B cell (primary cell): ENCODE data around the gene ACOXL. TPM values are rescaled to one million over a fixed set of nuclear protein-coding genes. Genes with fewer than 3 reads are reported as not detected.

Source experiments
- ATAC-seq: fragments of 200-7000 bp; cut with Tn5 transposase; one replicate; pipeline ENCODE4 v1.10.0; 2021; ENCODE audit warnings: low read depth, mild to moderate bottlenecking, moderate number of reproducible peaks, moderate library complexity
- CTCF ChIA-PET: fragments of 350-600 bp; sonication (Branson Sonifier 250); formaldehyde crosslinking; loops from one replicate; lab custom pipeline; 2021; ENCODE audit warnings: antibody characterized with exemption, inconsistent platforms; lab: Charles Lee
- POLR2A ChIA-PET: fragments of 350-600 bp; sonication (Branson Sonifier 250); formaldehyde crosslinking; loops from one replicate; lab custom pipeline; 2021; ENCODE audit warnings: antibody characterized with exemption; lab: Charles Lee
- DNase-seq: peaks from one replicate; pipeline ENCODE4 v3.0.0; 2013
- H2AFZ ChIP-seq: 2 replicates; pipeline ENCODE4 v1.6.1; 2012; ENCODE audit warnings: mild to moderate bottlenecking, low read depth, low read length; ENCODE audit not compliant: insufficient read depth, poor library complexity, severe bottlenecking
- H3K27ac ChIP-seq, 2 donors: 1 replicate in 1 of 2; 2 replicates in 1 of 2; pipeline ENCODE4 v1.5.1; 2012 to 2013; ENCODE audit warnings: low read length in 2 of 2, mild to moderate bottlenecking in 2 of 2, moderate library complexity in 1 of 2
- H3K27me3 ChIP-seq, 4 experiments: fragments of 200-600 bp in 1 of 4; sonication (generic) in 1 of 4; replicated peaks in 1 of 4; 1 replicate in 2 of 4; 2 replicates in 2 of 4; pipeline versions ENCODE4 v1.6.1 to v1.7.0; 2013 to 2016; ENCODE audit warnings: low read length in 3 of 4, mild to moderate bottlenecking in 2 of 4, mixed read lengths in 1 of 4, moderate library complexity in 1 of 4; ENCODE audit not compliant: insufficient read depth in 4 of 4, control insufficient read depth in 3 of 4; ENCODE audit errors: control extremely low read depth in 1 of 4
- H3K36me3 ChIP-seq, 2 experiments: replicated peaks in 1 of 2; 1 replicate in 1 of 2; 2 replicates in 1 of 2; pipeline versions ENCODE4 v1.6.1 to v1.7.1; 2013; ENCODE audit warnings: low read length in 1 of 2; ENCODE audit not compliant: insufficient read depth in 2 of 2, control insufficient read depth in 1 of 2; ENCODE audit errors: control extremely low read depth in 1 of 2, extremely low read depth in 1 of 2
- H3K4me1 ChIP-seq, 2 donors: fragments of 200-600 bp in 1 of 2; sonication (generic) in 1 of 2; 1 replicate in 1 of 2; 2 replicates in 1 of 2; pipeline versions ENCODE4 v1.5.1 to v1.6.1; 2013 to 2017; ENCODE audit warnings: low read length in 2 of 2; ENCODE audit not compliant: control insufficient read depth in 2 of 2, insufficient read depth in 2 of 2
- H3K4me2 ChIP-seq: replicated peaks from 2 replicates; pipeline ENCODE3; 2012; ENCODE audit warnings: mild to moderate bottlenecking, low read depth, low read length; ENCODE audit not compliant: poor library complexity, severe bottlenecking
- H3K4me3 ChIP-seq, 5 experiments: fragments of 200-600 bp in 1 of 5; sonication (generic) in 1 of 5; 1 replicate in 3 of 5; 2 replicates in 2 of 5; pipeline versions ENCODE4 v1.5.1 to v1.7.0; 2011 to 2016; ENCODE audit warnings: low read length in 4 of 5, mild to moderate bottlenecking in 4 of 5, low read depth in 2 of 5, control low read depth in 1 of 5, moderate library complexity in 1 of 5; ENCODE audit not compliant: insufficient read depth in 1 of 5; ENCODE audit errors: control extremely low read depth in 1 of 5, extremely low read depth in 1 of 5
- H3K79me2 ChIP-seq: fragments of 200-600 bp; sonication (generic); one replicate; pipeline ENCODE4 v1.6.0; 2016; ENCODE audit warnings: low read length; ENCODE audit not compliant: control insufficient read depth, insufficient read depth
- H3K9ac ChIP-seq: fragments of 200-600 bp; sonication (generic); 2 replicates; pipeline ENCODE4 v1.6.1; 2017; ENCODE audit warnings: mild to moderate bottlenecking, low read length, moderate library complexity
- H3K9me3 ChIP-seq, 3 donors: one replicate each; pipeline versions ENCODE4 v1.6.1 to v1.7.1; 2013; ENCODE audit warnings: low read length in 2 of 3; ENCODE audit not compliant: control insufficient read depth in 2 of 3, insufficient read depth in 1 of 3; ENCODE audit errors: control extremely low read depth in 1 of 3
- H4K20me1 ChIP-seq: 2 replicates; pipeline ENCODE4 v1.6.0; 2012; ENCODE audit warnings: mild to moderate bottlenecking, low read length; ENCODE audit not compliant: insufficient read depth, control insufficient read depth, poor library complexity, severe bottlenecking
- H3K27ac Mint-ChIP-seq: one replicate; pipeline ENCODE4 v1.8.0; 2021; ENCODE audit warnings: mixed read lengths
- H3K27me3 Mint-ChIP-seq: one replicate; pipeline ENCODE4 v1.8.0; 2021; ENCODE audit warnings: mixed read lengths
- H3K4me1 Mint-ChIP-seq: one replicate; pipeline ENCODE4 v1.8.0; 2021; ENCODE audit warnings: mixed read lengths
- H3K4me3 Mint-ChIP-seq: one replicate; pipeline ENCODE4 v1.8.0; 2021; ENCODE audit warnings: mixed read lengths
- H3K9me3 Mint-ChIP-seq: one replicate; pipeline ENCODE4 v1.8.0; 2022; ENCODE audit warnings: mixed read lengths; ENCODE audit not compliant: insufficient read depth
- CTCF ChIP-seq: fragments of 200-600 bp; IDR thresholded peaks from one replicate; pipeline ENCODE4 v1.8.0; 2022; ENCODE audit warnings: antibody characterized with exemption, mild to moderate bottlenecking
- EZH2 ChIP-seq: IDR thresholded peaks from 2 replicates; pipeline ENCODE4 v1.6.1; 2012; ENCODE audit warnings: borderline replicate concordance, low read depth, mild to moderate bottlenecking, moderate library complexity, low read length; ENCODE audit not compliant: insufficient read depth, poor library complexity, severe bottlenecking
- WGBS: methylation state at CpG from one replicate; pipeline ENCODE4 v1.1.5; 2013; ENCODE audit warnings: missing lambda C conversion rate; ENCODE audit not compliant: insufficient coverage; 5-methylcytosine and 5-hydroxymethylcytosine counted together
- intact Hi-C: fragments of 100-400 bp; cut with micrococcal nuclease; formaldehyde crosslinking; loops from one replicate; pipeline ENCODE4 v1.10.0; 2022
- polyA plus RNA-seq: library from polyadenylated mRNA; depleted of rRNA; stranded (reverse); fragments of >200 nt; gene quantifications from 2 replicates; pipeline ENCODE4 v1.2.3, GENCODE V29; 2012
- total RNA-seq, 2 donors: library from RNA; stranded (reverse); fragments of 120-200 nt in 1 of 2; gene quantifications; 1 replicate in 1 of 2; 2 replicates in 1 of 2; pipeline versions ENCODE4 v1.2.3 to v1.2.4, GENCODE V29; 2013 to 2022

The ACOXL gene
- total and polyA plus RNA-seq, 2 donors (not counting 1 experiment from before 2014, with no cell fraction given), result 0.06 TPM; not detected in 1

GRCh38 chr2:110995911-110996310 lies 263.5 kb downstream of the ACOXL start:
- ChIA-PET CTCF (no interaction called here), POLR2A (no interaction called here)
- intact Hi-C loops, result no loop called here
- Histone ChIP-seq H3K4me1 (peaks cover 13 to 15% of the 10 kb centered on the region in 2 donors), H3K27ac (no peak overlapping the region), H3K79me2 (no peaks in the 10 kb centered on the region), H3K9me3 (peaks cover 0 to 3% (median under 1%) of the 10 kb centered on the region in 3 donors), H3K36me3 (no peaks in the 10 kb centered on the region), H3K4me2 (no peak overlapping the region), H3K9ac (no peak overlapping the region), H4K20me1 (no peaks in the 10 kb centered on the region), H2AFZ (no peak overlapping the region), H3K4me3 (no peak overlapping the region), H3K27me3 (peaks cover 0 to 6% (median 0%) of the 10 kb centered on the region in 4 experiments)
- Mint-ChIP-seq H3K27me3 (peaks cover 14% of the 10 kb centered on the region), H3K27ac (no peak overlapping the region), H3K4me1 (peaks cover 16% of the 10 kb centered on the region), H3K4me3 (no peak overlapping the region), H3K9me3 (peaks cover 2% of the 10 kb centered on the region)
- ATAC-seq (no peak), DNase-seq (no peak)
- TF ChIP-seq EZH2 (no peak), CTCF (no peak)
- WGBS, result 97% methylated on average over 4 of the region's 6 CpGs

GRCh38 chr2:110997331-110998045 lies 265.1 kb downstream of the ACOXL start:
- Histone ChIP-seq H3K4me3 (no peak overlapping the region), H3K36me3 (no peaks in the 10 kb centered on the region), H3K9ac (no peak overlapping the region), H2AFZ (no peak overlapping the region), H3K27me3 (peaks cover 0 to 5% (median 2%) of the 10 kb centered on the region in 4 experiments), H4K20me1 (no peaks in the 10 kb centered on the region), H3K4me1 (peaks cover 13 to 15% of the 10 kb centered on the region in 2 donors), H3K27ac (no peak overlapping the region), H3K79me2 (no peaks in the 10 kb centered on the region), H3K9me3 (peaks cover 0 to 3% (median 1%) of the 10 kb centered on the region in 3 donors), H3K4me2 (no peak overlapping the region)
- Mint-ChIP-seq H3K9me3 (no peaks in the 10 kb centered on the region), H3K27me3 (peaks cover 13% of the 10 kb centered on the region), H3K4me1 (peaks cover 16% of the 10 kb centered on the region), H3K27ac (no peak overlapping the region), H3K4me3 (no peak overlapping the region)
- ATAC-seq (no peak), DNase-seq (no peak)
- CTCF ChIA-PET, result no interaction called here
- POLR2A ChIA-PET, result no interaction called here
- no peak for TF ChIP-seq CTCF
- no peak for TF ChIP-seq EZH2
- intact Hi-C loops, result no loop called here
- WGBS, result 96% methylated on average over 4 of the region's 6 CpGs
